GM19193 (cell line): Measurements from ENCODE around the gene PLEKHA5.

Experiments
- POLR2A ChIP-seq: IDR thresholded peaks from 4 replicates; pipeline ENCODE4 v1.6.1; 2011; ENCODE audit not compliant: insufficient read depth, insufficient read length; ENCODE audit errors: extremely low read depth

PLEKHA5 gene

DNA sequence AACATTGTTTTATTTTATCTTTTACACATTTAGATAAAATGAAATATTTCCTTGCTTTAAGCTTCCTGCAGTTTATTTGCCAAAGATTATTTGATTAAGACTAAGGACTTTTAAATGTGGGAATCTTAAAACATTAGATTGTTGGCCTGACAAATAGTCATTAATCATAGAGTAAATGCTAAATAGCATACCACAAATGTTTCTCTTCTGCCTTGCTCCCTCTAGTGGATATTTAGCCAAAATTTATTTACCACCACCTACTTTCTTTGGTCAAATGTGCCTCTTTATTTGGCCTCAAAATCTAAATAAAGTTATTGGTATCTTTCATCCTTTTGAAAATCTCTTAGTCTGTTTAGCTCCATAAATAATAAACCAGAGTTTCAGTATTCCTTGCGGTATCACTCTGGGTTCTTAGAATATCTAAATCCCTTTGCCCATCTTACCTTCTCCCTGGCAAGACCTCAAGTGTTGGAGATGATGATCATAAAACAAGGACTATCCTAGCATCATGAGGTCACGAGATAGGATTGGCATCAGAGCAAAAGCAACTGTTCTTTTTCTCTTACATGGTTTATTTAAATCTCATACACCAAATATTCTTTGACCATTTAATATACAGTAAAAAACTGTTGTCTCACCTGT, 159.2 kb downstream of the PLEKHA5 start:
- TF ChIP-seq POLR2A: no peak

DNA sequence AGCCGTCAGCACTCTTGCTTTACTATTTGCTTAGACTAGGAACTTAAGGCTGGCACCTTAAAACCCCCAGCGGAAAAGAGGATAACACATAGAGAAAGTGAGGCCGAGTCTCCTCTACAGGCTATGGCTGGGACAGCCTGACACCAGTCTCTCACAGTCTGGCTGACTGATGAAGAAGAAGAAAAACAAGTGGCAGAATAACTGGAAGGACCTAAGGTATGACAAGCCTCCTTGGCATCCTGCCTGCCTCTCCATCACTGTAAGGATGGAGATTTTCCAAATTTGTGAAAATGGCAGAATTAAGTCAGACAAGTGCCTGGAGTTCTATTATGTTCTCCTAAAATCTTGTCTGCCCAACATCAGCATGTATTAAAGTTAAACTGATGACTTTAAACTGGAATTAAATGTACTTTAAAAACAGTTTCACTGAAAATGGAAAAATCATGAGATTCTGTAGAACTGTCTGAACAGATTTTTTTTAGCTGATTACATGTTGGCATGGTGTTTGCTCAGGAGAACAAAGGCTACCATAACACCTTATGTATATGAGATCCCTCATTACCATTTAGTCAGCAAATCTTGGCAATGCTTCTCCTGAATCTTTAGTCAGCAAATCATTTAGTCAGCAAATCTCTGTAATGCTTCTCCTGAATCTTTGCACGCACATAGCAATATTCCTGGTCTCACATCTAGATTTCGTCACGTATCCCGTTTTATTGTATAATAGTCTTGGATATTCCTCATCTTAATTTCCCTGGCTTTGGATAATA, 169.5 kb downstream of the PLEKHA5 start:
- TF ChIP-seq POLR2A: no peak

DNA sequence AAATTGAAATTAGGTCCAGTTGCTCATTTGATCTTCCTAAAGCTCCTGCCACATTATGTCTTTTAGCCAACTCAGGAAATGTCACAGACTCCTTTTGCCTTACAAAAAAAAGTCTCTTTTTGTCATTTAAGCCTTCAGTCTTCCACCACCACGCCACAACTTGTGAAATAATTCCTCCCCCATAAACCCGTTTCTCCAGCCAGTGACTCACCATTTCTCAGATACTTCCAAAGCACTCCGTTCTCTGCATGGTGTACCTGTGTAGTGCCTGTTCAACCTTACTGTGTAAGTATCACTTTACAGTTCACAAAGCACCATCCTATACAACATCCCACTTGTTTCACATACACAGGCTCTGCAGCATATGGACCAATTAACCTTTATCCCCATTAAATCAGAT, 170.2 kb downstream of the PLEKHA5 start:
- no peak for TF ChIP-seq POLR2A

GRCh38 chr12:19301223-19301622, 171.7 kb downstream of the PLEKHA5 start:
- TF ChIP-seq POLR2A: no peak

GRCh38 chr12:19301688-19302087, 172.2 kb downstream of the PLEKHA5 start:
- TF ChIP-seq POLR2A: no peak

GRCh38 chr12:19302100-19302640, 172.6 kb downstream of the PLEKHA5 start:
- TF ChIP-seq POLR2A: no peak

GRCh38 chr12:19303496-19303895, 174.0 kb downstream of the PLEKHA5 start:
- no peak for TF ChIP-seq POLR2A

GRCh38 chr12:19304149-19304750, 174.7 kb downstream of the PLEKHA5 start:
- no peak for TF ChIP-seq POLR2A

DNA sequence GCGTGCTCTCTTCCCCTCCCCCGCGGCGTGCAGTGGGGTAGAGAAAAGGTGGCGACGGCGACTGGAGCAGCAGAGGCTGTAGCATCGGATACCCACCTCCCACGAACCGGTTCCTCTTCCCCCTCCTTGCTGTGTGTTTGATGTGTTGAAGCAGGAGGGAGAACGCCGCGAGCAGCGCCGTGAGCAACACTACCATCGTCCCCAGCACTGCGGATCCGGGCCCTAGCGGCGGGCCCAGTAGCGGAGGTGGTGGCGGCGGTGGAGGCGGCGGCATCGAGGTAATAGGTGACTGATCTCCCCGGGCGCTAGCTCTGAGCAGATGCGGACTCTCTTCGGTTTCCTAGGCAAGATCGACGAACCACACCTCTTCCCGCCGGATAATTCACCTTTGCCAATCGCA, 176.8 kb downstream of the PLEKHA5 start:
- no peak for TF ChIP-seq POLR2A

DNA sequence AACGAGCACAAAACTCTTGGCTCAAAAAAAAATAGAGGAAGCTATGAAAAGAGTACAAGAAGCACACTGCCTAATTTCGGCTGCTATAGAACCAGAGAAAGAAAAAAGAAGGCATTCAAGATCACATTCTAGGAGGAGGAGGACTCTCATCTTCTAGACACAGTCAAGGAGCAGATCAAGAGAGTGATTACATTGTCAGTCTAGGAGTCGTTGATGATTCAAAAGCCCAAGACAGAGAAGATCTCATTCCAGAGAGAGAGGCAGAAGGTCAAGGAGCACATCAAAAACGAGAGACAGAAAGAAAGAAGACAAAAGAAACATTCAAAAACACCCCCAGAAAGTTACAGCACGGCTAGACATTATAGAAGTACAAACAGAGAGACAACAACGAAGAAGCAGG, 177.9 kb downstream of the PLEKHA5 start:
- TF ChIP-seq POLR2A: no peak

DNA sequence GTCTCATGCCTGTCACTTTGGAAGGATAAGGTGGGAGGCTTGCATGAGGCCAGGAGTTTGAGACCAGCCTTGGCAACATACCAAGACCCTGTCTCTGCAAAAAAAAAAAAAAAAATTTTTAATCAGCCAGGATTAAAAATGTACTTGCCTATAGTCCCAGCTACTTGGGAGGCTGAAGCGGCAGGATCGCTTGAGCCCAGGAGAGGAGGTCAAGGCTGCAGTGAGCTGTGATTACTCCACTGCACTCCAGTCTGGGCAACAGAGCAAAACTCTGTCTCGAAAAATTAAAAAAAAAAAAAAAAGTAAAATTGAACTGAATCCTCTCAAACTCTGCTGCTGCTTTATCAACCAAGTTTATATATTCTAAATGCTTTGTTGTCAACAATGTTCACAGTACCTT, 181.6 kb downstream of the PLEKHA5 start:
- no peak for TF ChIP-seq POLR2A

GRCh38 chr12:19312637-19313036, 183.1 kb downstream of the PLEKHA5 start:
- no peak for TF ChIP-seq POLR2A

GRCh38 chr12:19316425-19316824, 186.9 kb downstream of the PLEKHA5 start:
- TF ChIP-seq POLR2A: no peak

DNA sequence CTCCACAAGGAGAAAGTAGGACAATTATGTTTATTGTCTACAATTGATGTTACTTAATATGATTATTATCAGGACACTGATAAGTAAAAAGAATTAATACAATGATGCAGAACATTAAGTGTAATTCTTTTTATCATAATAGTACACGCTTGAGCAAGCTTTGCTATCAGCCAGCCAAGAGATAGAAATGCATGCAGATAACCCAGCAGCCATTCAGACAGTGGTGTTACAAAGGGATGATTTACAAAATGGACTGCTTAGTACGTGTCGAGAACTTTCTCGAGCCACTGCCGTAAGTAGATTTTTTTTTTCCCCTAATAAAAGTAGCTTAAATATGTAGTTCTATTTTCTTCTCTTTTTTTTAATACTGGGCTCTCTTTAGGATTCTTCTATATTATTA, 192.8 kb downstream of the PLEKHA5 start:
- TF ChIP-seq POLR2A: no peak

- TF ChIP-seq POLR2A: no peak
Observed at GRCh38 chr12:19323805-19324204, 194.3 kb downstream of the PLEKHA5 start.

- no peak for TF ChIP-seq POLR2A
Observed at GRCh38 chr12:19326102-19326501, 196.6 kb downstream of the PLEKHA5 start.

GRCh38 chr12:19332196-19332595, 202.7 kb downstream of the PLEKHA5 start:
- TF ChIP-seq POLR2A: no peak

- TF ChIP-seq POLR2A: no peak
Observed at GRCh38 chr12:19338405-19338804, 208.9 kb downstream of the PLEKHA5 start.
